HEK293 (cell line): ENCODE measurements around the gene KLHL40.

Experiments used
- BCL11A ChIP-seq: fragments of 450-650 bp; formaldehyde crosslinking; IDR thresholded peaks from 2 replicates; pipeline ENCODE4 v1.5.1; 2016; ENCODE audit warnings: low read depth, missing biosample characterization, missing genetic modification characterization
- GLI2 ChIP-seq: fragments of 450-650 bp; formaldehyde crosslinking; IDR thresholded peaks from 2 replicates; pipeline ENCODE4; 2017; ENCODE audit warnings: missing biosample characterization, missing genetic modification characterization, low read depth, borderline replicate concordance
- KLF16 ChIP-seq: fragments of 450-650 bp; formaldehyde crosslinking; IDR thresholded peaks from 2 replicates; pipeline ENCODE4 v1.5.1; 2017; ENCODE audit warnings: missing biosample characterization, missing genetic modification characterization
- YY1 ChIP-seq: fragments of 450-650 bp; formaldehyde crosslinking; IDR thresholded peaks from 2 replicates; pipeline ENCODE4 v1.5.1; 2018; ENCODE audit warnings: missing biosample characterization, missing genetic modification characterization
- ZNF776 ChIP-seq: fragments of 450-650 bp; formaldehyde crosslinking; IDR thresholded peaks from 2 replicates; pipeline ENCODE4 v1.5.0; 2017; ENCODE audit warnings: missing biosample characterization, missing genetic modification characterization, borderline replicate concordance
- ZNF837 ChIP-seq: fragments of 450-650 bp; formaldehyde crosslinking; IDR thresholded peaks from 2 replicates; pipeline ENCODE4 v1.5.1; 2016; ENCODE audit warnings: missing biosample characterization, missing genetic modification characterization
- TF ChIP-seq, protein P1 (sequence below): fragments of 450-650 bp; formaldehyde crosslinking; IDR thresholded peaks from 2 replicates; pipeline ENCODE4 v1.5.1; 2017; ENCODE audit warnings: missing biosample characterization, missing genetic modification characterization
- TF ChIP-seq, protein P2 (sequence below): fragments of 450-650 bp; formaldehyde crosslinking; IDR thresholded peaks from 2 replicates; pipeline ENCODE4 v1.5.1; 2016; ENCODE audit warnings: missing biosample characterization, missing genetic modification characterization
- TF ChIP-seq, protein P3 (sequence below): fragments of 450-650 bp; formaldehyde crosslinking; IDR thresholded peaks from 2 replicates; pipeline ENCODE4 v1.5.1; 2016; ENCODE audit warnings: missing biosample characterization, missing genetic modification characterization
- TF ChIP-seq, protein P4 (sequence below): fragments of 450-650 bp; formaldehyde crosslinking; IDR thresholded peaks from 2 replicates; pipeline ENCODE4 v1.5.1; 2017; ENCODE audit warnings: missing biosample characterization, missing genetic modification characterization
- TF ChIP-seq, protein P5 (sequence below): fragments of 450-650 bp; formaldehyde crosslinking; IDR thresholded peaks from 2 replicates; pipeline ENCODE4 v1.5.1; 2016; ENCODE audit warnings: missing biosample characterization, missing genetic modification characterization

DNA sequence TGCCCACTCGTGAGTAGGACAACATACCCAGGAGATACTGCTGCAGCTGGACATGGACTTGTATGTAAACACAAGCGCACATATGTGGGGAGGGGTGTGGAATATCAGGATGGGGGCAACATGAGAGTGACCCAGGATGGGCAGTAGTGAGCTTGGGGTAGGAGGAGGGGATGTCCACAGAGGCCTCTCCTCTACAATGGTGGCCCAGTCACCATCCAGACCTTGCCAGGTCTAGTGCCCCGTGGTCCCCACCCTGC lies 32.1 kb upstream of the KLHL40 start:
- TF ChIP-seq ZNF837 (tag by site-specific recombination) (no peak), KLF16 (tag by site-specific recombination) (no peak), GLI2 (tag by site-specific recombination) (no peak), YY1 (tag by site-specific recombination) (no peak), BCL11A (tag by site-specific recombination) (no peak), ZNF776 (tag by site-specific recombination) (no peak)
- TF ChIP-seq, protein P1, sequence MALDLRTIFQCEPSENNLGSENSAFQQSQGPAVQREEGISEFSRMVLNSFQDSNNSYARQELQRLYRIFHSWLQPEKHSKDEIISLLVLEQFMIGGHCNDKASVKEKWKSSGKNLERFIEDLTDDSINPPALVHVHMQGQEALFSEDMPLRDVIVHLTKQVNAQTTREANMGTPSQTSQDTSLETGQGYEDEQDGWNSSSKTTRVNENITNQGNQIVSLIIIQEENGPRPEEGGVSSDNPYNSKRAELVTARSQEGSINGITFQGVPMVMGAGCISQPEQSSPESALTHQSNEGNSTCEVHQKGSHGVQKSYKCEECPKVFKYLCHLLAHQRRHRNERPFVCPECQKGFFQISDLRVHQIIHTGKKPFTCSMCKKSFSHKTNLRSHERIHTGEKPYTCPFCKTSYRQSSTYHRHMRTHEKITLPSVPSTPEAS (tag by site-specific recombination) = no peak
- TF ChIP-seq, protein P2, sequence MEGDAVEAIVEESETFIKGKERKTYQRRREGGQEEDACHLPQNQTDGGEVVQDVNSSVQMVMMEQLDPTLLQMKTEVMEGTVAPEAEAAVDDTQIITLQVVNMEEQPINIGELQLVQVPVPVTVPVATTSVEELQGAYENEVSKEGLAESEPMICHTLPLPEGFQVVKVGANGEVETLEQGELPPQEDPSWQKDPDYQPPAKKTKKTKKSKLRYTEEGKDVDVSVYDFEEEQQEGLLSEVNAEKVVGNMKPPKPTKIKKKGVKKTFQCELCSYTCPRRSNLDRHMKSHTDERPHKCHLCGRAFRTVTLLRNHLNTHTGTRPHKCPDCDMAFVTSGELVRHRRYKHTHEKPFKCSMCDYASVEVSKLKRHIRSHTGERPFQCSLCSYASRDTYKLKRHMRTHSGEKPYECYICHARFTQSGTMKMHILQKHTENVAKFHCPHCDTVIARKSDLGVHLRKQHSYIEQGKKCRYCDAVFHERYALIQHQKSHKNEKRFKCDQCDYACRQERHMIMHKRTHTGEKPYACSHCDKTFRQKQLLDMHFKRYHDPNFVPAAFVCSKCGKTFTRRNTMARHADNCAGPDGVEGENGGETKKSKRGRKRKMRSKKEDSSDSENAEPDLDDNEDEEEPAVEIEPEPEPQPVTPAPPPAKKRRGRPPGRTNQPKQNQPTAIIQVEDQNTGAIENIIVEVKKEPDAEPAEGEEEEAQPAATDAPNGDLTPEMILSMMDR (tag by site-specific recombination) = no peak
- TF ChIP-seq, protein P3, sequence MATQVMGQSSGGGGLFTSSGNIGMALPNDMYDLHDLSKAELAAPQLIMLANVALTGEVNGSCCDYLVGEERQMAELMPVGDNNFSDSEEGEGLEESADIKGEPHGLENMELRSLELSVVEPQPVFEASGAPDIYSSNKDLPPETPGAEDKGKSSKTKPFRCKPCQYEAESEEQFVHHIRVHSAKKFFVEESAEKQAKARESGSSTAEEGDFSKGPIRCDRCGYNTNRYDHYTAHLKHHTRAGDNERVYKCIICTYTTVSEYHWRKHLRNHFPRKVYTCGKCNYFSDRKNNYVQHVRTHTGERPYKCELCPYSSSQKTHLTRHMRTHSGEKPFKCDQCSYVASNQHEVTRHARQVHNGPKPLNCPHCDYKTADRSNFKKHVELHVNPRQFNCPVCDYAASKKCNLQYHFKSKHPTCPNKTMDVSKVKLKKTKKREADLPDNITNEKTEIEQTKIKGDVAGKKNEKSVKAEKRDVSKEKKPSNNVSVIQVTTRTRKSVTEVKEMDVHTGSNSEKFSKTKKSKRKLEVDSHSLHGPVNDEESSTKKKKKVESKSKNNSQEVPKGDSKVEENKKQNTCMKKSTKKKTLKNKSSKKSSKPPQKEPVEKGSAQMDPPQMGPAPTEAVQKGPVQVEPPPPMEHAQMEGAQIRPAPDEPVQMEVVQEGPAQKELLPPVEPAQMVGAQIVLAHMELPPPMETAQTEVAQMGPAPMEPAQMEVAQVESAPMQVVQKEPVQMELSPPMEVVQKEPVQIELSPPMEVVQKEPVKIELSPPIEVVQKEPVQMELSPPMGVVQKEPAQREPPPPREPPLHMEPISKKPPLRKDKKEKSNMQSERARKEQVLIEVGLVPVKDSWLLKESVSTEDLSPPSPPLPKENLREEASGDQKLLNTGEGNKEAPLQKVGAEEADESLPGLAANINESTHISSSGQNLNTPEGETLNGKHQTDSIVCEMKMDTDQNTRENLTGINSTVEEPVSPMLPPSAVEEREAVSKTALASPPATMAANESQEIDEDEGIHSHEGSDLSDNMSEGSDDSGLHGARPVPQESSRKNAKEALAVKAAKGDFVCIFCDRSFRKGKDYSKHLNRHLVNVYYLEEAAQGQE (tag by site-specific recombination) = no peak
- TF ChIP-seq, protein P4, sequence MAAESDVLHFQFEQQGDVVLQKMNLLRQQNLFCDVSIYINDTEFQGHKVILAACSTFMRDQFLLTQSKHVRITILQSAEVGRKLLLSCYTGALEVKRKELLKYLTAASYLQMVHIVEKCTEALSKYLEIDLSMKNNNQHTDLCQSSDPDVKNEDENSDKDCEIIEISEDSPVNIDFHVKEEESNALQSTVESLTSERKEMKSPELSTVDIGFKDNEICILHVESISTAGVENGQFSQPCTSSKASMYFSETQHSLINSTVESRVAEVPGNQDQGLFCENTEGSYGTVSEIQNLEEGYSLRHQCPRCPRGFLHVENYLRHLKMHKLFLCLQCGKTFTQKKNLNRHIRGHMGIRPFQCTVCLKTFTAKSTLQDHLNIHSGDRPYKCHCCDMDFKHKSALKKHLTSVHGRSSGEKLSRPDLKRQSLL (tag by site-specific recombination) = no peak
- TF ChIP-seq, protein P5, sequence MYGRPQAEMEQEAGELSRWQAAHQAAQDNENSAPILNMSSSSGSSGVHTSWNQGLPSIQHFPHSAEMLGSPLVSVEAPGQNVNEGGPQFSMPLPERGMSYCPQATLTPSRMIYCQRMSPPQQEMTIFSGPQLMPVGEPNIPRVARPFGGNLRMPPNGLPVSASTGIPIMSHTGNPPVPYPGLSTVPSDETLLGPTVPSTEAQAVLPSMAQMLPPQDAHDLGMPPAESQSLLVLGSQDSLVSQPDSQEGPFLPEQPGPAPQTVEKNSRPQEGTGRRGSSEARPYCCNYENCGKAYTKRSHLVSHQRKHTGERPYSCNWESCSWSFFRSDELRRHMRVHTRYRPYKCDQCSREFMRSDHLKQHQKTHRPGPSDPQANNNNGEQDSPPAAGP = no peak
